Activated CD4-positive, alpha-beta T cell treated with anti-CD3 and anti-CD28 coated beads, Interleukin-2, amount 50 U/mL, for 48 hours (primary cell): ENCODE results near the gene IL12B.
"Not testable (repeated sequence)": the region's sequence is repeated elsewhere in the genome, so short reads cannot be mapped to it uniquely, and the experiment has no call there.

Experiments
- DNase-seq, 2 experiments: peaks; one replicate each; pipeline ENCODE4 v3.0.0-alpha.2; 2020

IL12B gene

GRCh38 chr5:159332800-159333544 lies 2.7 kb upstream of the IL12B start:
- no peak for DNase-seq

- DNase-seq = peak; percentile 85 to 86
These were observed 1.0 kb upstream of the IL12B start for GRCh38 chr5:159331093-159331973.

- no peak for DNase-seq
These were observed 5.3 kb downstream of the IL12B start for GRCh38 chr5:159324986-159325385.

- no peak for DNase-seq
These were observed 6.1 kb downstream of the IL12B start for GRCh38 chr5:159324102-159324755.

- no peak for DNase-seq
These were observed 8.1 kb downstream of the IL12B start for GRCh38 chr5:159322180-159322579.

- no peak for DNase-seq
These were observed 10.5 kb downstream of the IL12B start for GRCh38 chr5:159319832-159320231.

GRCh38 chr5:159319363-159319762 lies 10.9 kb downstream of the IL12B start:
- no peak for DNase-seq

- no peak for DNase-seq
These were observed 11.8 kb downstream of the IL12B start for GRCh38 chr5:159318448-159318847.

GRCh38 chr5:159317849-159318248 lies 12.4 kb downstream of the IL12B start:
- no peak for DNase-seq

GRCh38 chr5:159316519-159317383 lies 13.5 kb downstream of the IL12B start:
- peak; percentile 37 to 51 for DNase-seq

- DNase-seq = no peak
These were observed 17.1 kb downstream of the IL12B start for GRCh38 chr5:159313197-159313596.

- no peak for DNase-seq
These were observed 19.2 kb downstream of the IL12B start for GRCh38 chr5:159311063-159311462.

- peak; percentile 11 to 33 for DNase-seq
These were observed 19.8 kb downstream of the IL12B start for GRCh38 chr5:159310511-159310910.

- DNase-seq = no peak
These were observed 20.4 kb downstream of the IL12B start for GRCh38 chr5:159309689-159310433.

GRCh38 chr5:159304961-159305595 lies 25.2 kb downstream of the IL12B start:
- no peak for DNase-seq

- no peak for DNase-seq
These were observed 27.0 kb downstream of the IL12B start for GRCh38 chr5:159303286-159303685.

- DNase-seq = not testable (repeated sequence)
These were observed 28.1 kb downstream of the IL12B start for GRCh38 chr5:159301929-159302860.

GRCh38 chr5:159301466-159301865 lies 28.8 kb downstream of the IL12B start:
- no peak for DNase-seq

- DNase-seq = not testable (repeated sequence)
These were observed 33.0 kb downstream of the IL12B start for GRCh38 chr5:159297300-159297699.

GRCh38 chr5:159294921-159295320 lies 35.4 kb downstream of the IL12B start:
- DNase-seq = no peak
